Brain microvascular endothelial cell (primary cell): Measurements from ENCODE around the gene CNNM1.

Source experiments
- DNase-seq: peaks from one replicate; pipeline ENCODE4 v3.0.0-alpha.2; 2020
- H3K27ac ChIP-seq: fragments of 250-450 bp; sonication (Bioruptor Pico); 2 replicates; pipeline ENCODE4 v1.5.1; 2020; ENCODE audit warnings: mild to moderate bottlenecking, moderate library complexity
- H3K27me3 ChIP-seq: fragments of 250-450 bp; sonication (Bioruptor Pico); replicated peaks from 2 replicates; pipeline ENCODE4 v1.5.1; 2020; ENCODE audit warnings: mild to moderate bottlenecking
- H3K36me3 ChIP-seq: fragments of 250-450 bp; sonication (Bioruptor Pico); replicated peaks from 2 replicates; pipeline ENCODE4 v1.5.1; 2020; ENCODE audit warnings: mild to moderate bottlenecking
- H3K4me3 ChIP-seq: 2 replicates; pipeline ENCODE4 v1.5.1; 2011; ENCODE audit warnings: low read depth, mild to moderate bottlenecking, control low read depth, low read length, moderate library complexity
- CTCF ChIP-seq: IDR thresholded peaks from 2 replicates; pipeline ENCODE4 v1.5.1; 2011; ENCODE audit warnings: low read depth, mild to moderate bottlenecking, moderate library complexity, low read length, control low read depth, inconsistent platforms; ENCODE audit errors: missing control alignments
- in situ Hi-C: cut with HindIII; loops from 2 replicates; pipeline ENCODE4 v1.10.0; 2017; ENCODE audit warnings: low sequenced_read_pairs, low pct_ligation_motif_present

CNNM1 gene

GRCh38 chr10:99429517-99430095, 100.5 kb downstream of the CNNM1 start:
- Histone ChIP-seq H3K4me3 (peak overlapping the region; percentile 100), H3K36me3 (peaks cover 5% of the 10 kb centered on the region), H3K27me3 (no peaks in the 10 kb centered on the region), H3K27ac (no peak overlapping the region)
- in situ Hi-C loops, result no loop called here
- TF ChIP-seq CTCF, result no peak
- no peak for DNase-seq

GRCh38 chr10:99430116-99430450, 100.9 kb downstream of the CNNM1 start:
- in situ Hi-C loops, result no loop called here
- H3K4me3 ChIP-seq, result peak overlapping the region; percentile 100
- no peak for TF ChIP-seq CTCF
- no peaks in the 10 kb centered on the region for H3K27me3 ChIP-seq
- peaks cover 5% of the 10 kb centered on the region for H3K36me3 ChIP-seq
- DNase-seq, result no peak
- H3K27ac ChIP-seq, result peak overlapping the region; percentile 86

GRCh38 chr10:99430451-99431189, 101.5 kb downstream of the CNNM1 start, which contains the start of gene GOT1:
TSS of gene GOT1 (minus strand) at chr10:99430624. CDS start at chr10:99430565, 59 bp downstream.
- H3K4me3 ChIP-seq, result peak within 1 kb of the TSS; percentile 100
- peak; percentile 99 for DNase-seq
- in situ Hi-C loops, result no loop called here

GRCh38 chr10:99431190-99431760, 102.1 kb downstream of the CNNM1 start:
- DNase-seq, result peak; percentile 4
- Histone ChIP-seq H3K27ac (peak overlapping the region; percentile 64), H3K36me3 (no peaks in the 10 kb centered on the region), H3K27me3 (no peaks in the 10 kb centered on the region), H3K4me3 (peak overlapping the region; percentile 100)
- TF ChIP-seq CTCF, result no peak
- in situ Hi-C loops, result no loop called here

More at GRCh38 chr10:99430451-99431189, 101.5 kb downstream of the CNNM1 start, which contains the start of gene GOT1:
- Histone ChIP-seq H3K27me3 (no peaks in the 10 kb centered on the region), H3K27ac (peak within 1 kb of the TSS; percentile 86), H3K36me3 (peaks cover under 1% of the 10 kb centered on the region)
- TF ChIP-seq CTCF, result no peak

- in situ Hi-C loops, result no loop called here
- Histone ChIP-seq H3K4me3 (no peak overlapping the region), H3K36me3 (no peaks in the 10 kb centered on the region), H3K27ac (no peak overlapping the region), H3K27me3 (no peaks in the 10 kb centered on the region)
- DNase-seq, result no peak
- TF ChIP-seq CTCF, result no peak
Observed at GRCh38 chr10:99432047-99432446, 102.9 kb downstream of the CNNM1 start.
